Immature natural killer cell (primary cell): ENCODE data around the gene TTC27. TPM values are rescaled to one million over a fixed set of nuclear protein-coding genes. Genes with fewer than 3 reads are reported as not detected.
A peak's percentile ranks its signal among the peaks of the same experiment; 100 is the strongest.
"Not testable (repeated sequence)": the region's sequence is repeated elsewhere in the genome, so short reads cannot be mapped to it uniquely, and the experiment has no call there.

Source experiments
- DNase-seq, 3 donors: peaks; one replicate each; pipeline ENCODE4 v3.0.0; 2022; ENCODE audit warnings: mixed read lengths in 1 of 3
- H3K27ac Mint-ChIP-seq, 6 donors: one replicate each; pipeline ENCODE4 v1.8.0; 2020; ENCODE audit warnings: mixed read lengths in 6 of 6, mild to moderate bottlenecking in 5 of 6, inconsistent platforms in 4 of 6, moderate library complexity in 3 of 6
- H3K27me3 Mint-ChIP-seq, 3 donors: one replicate each; pipeline ENCODE4 v1.8.0; 2020 to 2021; ENCODE audit warnings: low read depth in 3 of 3, mild to moderate bottlenecking in 3 of 3, mixed read lengths in 3 of 3, moderate library complexity in 3 of 3, inconsistent platforms in 1 of 3
- H3K36me3 Mint-ChIP-seq, 3 donors: one replicate each; pipeline ENCODE4 v1.8.0; 2020; ENCODE audit warnings: mixed read lengths in 3 of 3, inconsistent platforms in 2 of 3, mild to moderate bottlenecking in 2 of 3
- H3K4me1 Mint-ChIP-seq, 2 donors: one replicate each; pipeline ENCODE4 v1.8.0; 2020; ENCODE audit warnings: inconsistent platforms in 2 of 2, mild to moderate bottlenecking in 2 of 2, mixed read lengths in 2 of 2, moderate library complexity in 1 of 2
- H3K4me3 Mint-ChIP-seq, 5 donors: one replicate each; pipeline ENCODE4 v1.8.0; 2020; ENCODE audit warnings: mild to moderate bottlenecking in 5 of 5, mixed read lengths in 5 of 5, inconsistent platforms in 3 of 5, moderate library complexity in 3 of 5
- H3K9me3 Mint-ChIP-seq, 6 donors: one replicate each; pipeline ENCODE4 v1.8.0; 2020; ENCODE audit warnings: mild to moderate bottlenecking in 6 of 6, mixed read lengths in 6 of 6, inconsistent platforms in 4 of 6, moderate library complexity in 3 of 6
- polyA plus RNA-seq, 3 donors: library from polyadenylated mRNA; unstranded; fragments of 300-500 nt; fragmentation: Illumina TruSeq; gene quantifications; one replicate each; pipeline ENCODE4 v1.2.3, GENCODE V29; 2021

The TTC27 gene
- polyA plus RNA-seq, 3 donors from 2014 or later = 6.3 to 14.4 (median 10.4) TPM

GRCh38 chr2:32632089-32632488 lies 4.2 kb downstream of the TTC27 start:
- Mint-ChIP-seq H3K36me3 (peaks cover 9 to 16% (median 11%) of the 10 kb centered on the region in 3 donors), H3K9me3 (no peaks in the 10 kb centered on the region), H3K27ac (no peak overlapping the region), H3K4me1 (peaks cover 23 to 26% of the 10 kb centered on the region in 2 donors), H3K27me3 (peaks cover 0 to 5% (median 3%) of the 10 kb centered on the region in 3 donors), H3K4me3 (no peak overlapping the region)
- no peak for DNase-seq

GRCh38 chr2:32633040-32633439 lies 5.2 kb downstream of the TTC27 start:
- Mint-ChIP-seq H3K36me3 (peaks cover 11 to 17% (median 13%) of the 10 kb centered on the region in 3 donors), H3K27ac (no peak overlapping the region), H3K4me3 (no peak overlapping the region), H3K27me3 (peaks cover 0 to 2% (median 0%) of the 10 kb centered on the region in 3 donors), H3K9me3 (no peaks in the 10 kb centered on the region), H3K4me1 (peaks cover 14 to 16% of the 10 kb centered on the region in 2 donors)
- no peak for DNase-seq

GRCh38 chr2:32638548-32638947 lies 10.7 kb downstream of the TTC27 start:
- H3K9me3 Mint-ChIP-seq, DNase-seq, H3K27me3 Mint-ChIP-seq, H3K4me3 Mint-ChIP-seq, H3K27ac Mint-ChIP-seq, H3K4me1 Mint-ChIP-seq: not testable (repeated sequence)
- H3K36me3 Mint-ChIP-seq = peaks cover 8 to 13% (median 12%) of the 10 kb centered on the region in 3 donors

- DNase-seq = no peak
- no peaks in the 10 kb centered on the region for H3K27me3 Mint-ChIP-seq
- no peaks in the 10 kb centered on the region for H3K4me1 Mint-ChIP-seq
- no peak overlapping the region for H3K4me3 Mint-ChIP-seq
- H3K9me3 Mint-ChIP-seq = no peaks in the 10 kb centered on the region
- H3K36me3 Mint-ChIP-seq = peaks cover 8 to 14% (median 8%) of the 10 kb centered on the region in 3 donors
- H3K27ac Mint-ChIP-seq = no peak overlapping the region
Observed at GRCh38 chr2:32641180-32641579, 13.3 kb downstream of the TTC27 start.

- Mint-ChIP-seq H3K27me3 (no peaks in the 10 kb centered on the region), H3K4me1 (no peaks in the 10 kb centered on the region), H3K36me3 (peaks cover 11 to 31% (median 24%) of the 10 kb centered on the region in 3 donors), H3K27ac (no peak overlapping the region), H3K4me3 (no peak overlapping the region), H3K9me3 (no peaks in the 10 kb centered on the region)
- no peak for DNase-seq
Observed at GRCh38 chr2:32647180-32647651, 19.4 kb downstream of the TTC27 start.

- DNase-seq = no peak
- no peak overlapping the region for H3K27ac Mint-ChIP-seq
- H3K4me3 Mint-ChIP-seq = no peak overlapping the region
- no peaks in the 10 kb centered on the region for H3K27me3 Mint-ChIP-seq
- peaks cover 15 to 42% (median 33%) of the 10 kb centered on the region in 3 donors for H3K36me3 Mint-ChIP-seq
- H3K9me3 Mint-ChIP-seq = no peaks in the 10 kb centered on the region
- no peaks in the 10 kb centered on the region for H3K4me1 Mint-ChIP-seq
Observed at GRCh38 chr2:32652555-32653209, 24.8 kb downstream of the TTC27 start.

- H3K4me1 Mint-ChIP-seq = no peaks in the 10 kb centered on the region
- no peaks in the 10 kb centered on the region for H3K9me3 Mint-ChIP-seq
- H3K36me3 Mint-ChIP-seq = peaks cover 13 to 39% (median 33%) of the 10 kb centered on the region in 3 donors
- no peak overlapping the region for H3K27ac Mint-ChIP-seq
- no peak for DNase-seq
- H3K4me3 Mint-ChIP-seq = no peak overlapping the region
- no peaks in the 10 kb centered on the region for H3K27me3 Mint-ChIP-seq
Observed at GRCh38 chr2:32656069-32656468, 28.2 kb downstream of the TTC27 start.

GRCh38 chr2:32663864-32664263 lies 36.0 kb downstream of the TTC27 start:
- Mint-ChIP-seq H3K27ac (no peak overlapping the region), H3K4me1 (peaks cover 5 to 7% of the 10 kb centered on the region in 2 donors), H3K36me3 (peaks cover 18 to 39% (median 37%) of the 10 kb centered on the region in 3 donors), H3K4me3 (no peak overlapping the region), H3K9me3 (no peaks in the 10 kb centered on the region), H3K27me3 (no peaks in the 10 kb centered on the region)
- DNase-seq = no peak

- peaks cover 16 to 35% (median 28%) of the 10 kb centered on the region in 3 donors for H3K36me3 Mint-ChIP-seq
- no peak for DNase-seq
- no peaks in the 10 kb centered on the region for H3K27me3 Mint-ChIP-seq
- peaks cover 3 to 5% of the 10 kb centered on the region in 2 donors for H3K4me1 Mint-ChIP-seq
- no peak overlapping the region for H3K27ac Mint-ChIP-seq
- no peaks in the 10 kb centered on the region for H3K9me3 Mint-ChIP-seq
- H3K4me3 Mint-ChIP-seq = no peak overlapping the region
Observed at GRCh38 chr2:32666704-32667103, 38.9 kb downstream of the TTC27 start.

- peaks cover 23 to 44% (median 38%) of the 10 kb centered on the region in 3 donors for H3K36me3 Mint-ChIP-seq
- H3K9me3 Mint-ChIP-seq = no peaks in the 10 kb centered on the region
- no peak for DNase-seq
- H3K4me3 Mint-ChIP-seq = no peak overlapping the region
- H3K27ac Mint-ChIP-seq = no peak overlapping the region
- H3K4me1 Mint-ChIP-seq = peaks cover 3 to 5% of the 10 kb centered on the region in 2 donors
- no peaks in the 10 kb centered on the region for H3K27me3 Mint-ChIP-seq
Observed at GRCh38 chr2:32668254-32668653, 40.4 kb downstream of the TTC27 start.

GRCh38 chr2:32671885-32672533 lies 44.2 kb downstream of the TTC27 start:
- no peak overlapping the region for H3K27ac Mint-ChIP-seq
- no peak overlapping the region for H3K4me3 Mint-ChIP-seq
- H3K27me3 Mint-ChIP-seq = no peaks in the 10 kb centered on the region
- no peaks in the 10 kb centered on the region for H3K9me3 Mint-ChIP-seq
- H3K36me3 Mint-ChIP-seq = peaks cover 14 to 37% (median 21%) of the 10 kb centered on the region in 3 donors
- no peaks in the 10 kb centered on the region for H3K4me1 Mint-ChIP-seq
- no peak for DNase-seq

- H3K27ac Mint-ChIP-seq = peak overlapping the region in 1 of 6 donors; percentile 12
- no peak for DNase-seq
- H3K4me1 Mint-ChIP-seq = no peaks in the 10 kb centered on the region
Observed at GRCh38 chr2:32678825-32679224, 51.0 kb downstream of the TTC27 start.

GRCh38 chr2:32680942-32681341 lies 53.1 kb downstream of the TTC27 start:
- Mint-ChIP-seq H3K36me3 (peaks cover 21 to 40% (median 24%) of the 10 kb centered on the region in 3 donors), H3K27ac (peak overlapping the region in 1 of 6 donors; percentile 58), H3K4me3 (no peak overlapping the region)

More at GRCh38 chr2:32678825-32679224, 51.0 kb downstream of the TTC27 start:
- no peak overlapping the region for H3K4me3 Mint-ChIP-seq
- H3K27me3 Mint-ChIP-seq = no peaks in the 10 kb centered on the region
- H3K36me3 Mint-ChIP-seq = peaks cover 17 to 38% (median 20%) of the 10 kb centered on the region in 3 donors
- H3K9me3 Mint-ChIP-seq = no peaks in the 10 kb centered on the region

GRCh38 chr2:32683520-32684086 lies 55.8 kb downstream of the TTC27 start:
- no peak for DNase-seq
- Mint-ChIP-seq H3K36me3 (peaks cover 24 to 40% (median 26%) of the 10 kb centered on the region in 3 donors), H3K4me3 (no peak overlapping the region), H3K4me1 (peaks cover 0 to 2% of the 10 kb centered on the region in 2 donors), H3K27ac (no peak overlapping the region), H3K27me3 (no peaks in the 10 kb centered on the region), H3K9me3 (no peaks in the 10 kb centered on the region)

More at GRCh38 chr2:32680942-32681341, 53.1 kb downstream of the TTC27 start:
- H3K27me3 Mint-ChIP-seq = no peaks in the 10 kb centered on the region
- no peaks in the 10 kb centered on the region for H3K9me3 Mint-ChIP-seq
- no peak for DNase-seq
- no peaks in the 10 kb centered on the region for H3K4me1 Mint-ChIP-seq
